Measurements from ENCODE around the gene EPM2A. TPM values are rescaled to one million over a fixed set of nuclear protein-coding genes. Genes with fewer than 3 reads are reported as not detected.

EPM2A gene
- total RNA-seq, 1 donor from 2014 or later = 14.0 TPM

GRCh38 chr6:145583753-145584152 is 151.6 kb downstream of the EPM2A start:
- no peak for TF ChIP-seq POLR2A (IDR thresholded peaks at IDR 0.05)
- no peak for TF ChIP-seq CTCF (IDR thresholded peaks at IDR 0.05)
- TF ChIP-seq POLR2AphosphoS5 (IDR thresholded peaks at IDR 0.05; ENCODE audit: insufficient read depth in 1 of 2, low read depth in 1 of 2) = no peak
- no peak overlapping the region for H3K4me3 ChIP-seq
- no peaks in the 10 kb centered on the region for H3K27me3 ChIP-seq
- H3K36me3 ChIP-seq = no peaks in the 10 kb centered on the region
- intact Hi-C loops (cut with DNase I) = no loop called here
- DNase-seq (ENCODE audit: extremely low spot score in 2 of 2) = no peak
- no peak overlapping the region for H3K27ac ChIP-seq
- no peaks in the 10 kb centered on the region for H3K4me1 ChIP-seq
- H3K9me3 ChIP-seq = no peaks in the 10 kb centered on the region

Small RNAs within 50 kb of the gene (small RNA-seq; reads per million reads assigned to genes)
- gene AL023806.2 = not detected

Other genes starting within 250 kb of the EPM2A start
- 9.1 TPM for gene FBXO30, start 79.3 kb upstream of the EPM2A start, total RNA-seq
- gene SHPRH, start 228.8 kb upstream of the EPM2A start, total RNA-seq = 36.1 TPM

Measured in vagina (tissue), 2 donors.